Hepatic stellate cell (primary cell): ENCODE results near the gene ADGRL3.

Source experiments
- DNase-seq: peaks from one replicate; pipeline ENCODE4 v3.0.0; 2011; ENCODE audit warnings: low spot score

Gene ADGRL3

DNA sequence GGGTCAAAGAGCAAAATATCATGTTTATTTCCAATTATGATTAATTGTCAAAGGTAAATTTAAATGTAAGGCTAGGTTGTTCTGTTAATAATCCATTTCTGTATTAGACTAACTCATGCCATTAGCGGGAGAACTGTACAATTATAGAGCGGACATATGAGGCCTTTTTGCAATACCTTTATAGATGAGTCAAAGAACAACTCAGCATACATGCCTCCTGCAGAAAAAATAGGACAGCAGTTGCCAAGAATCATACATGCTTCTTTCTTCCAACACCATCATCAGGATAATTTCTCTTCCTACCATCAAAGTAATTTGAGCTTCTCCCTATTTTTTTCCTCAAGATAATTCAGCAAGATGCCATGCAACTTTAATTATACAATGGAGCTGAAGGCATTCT lies 917.8 kb downstream of the ADGRL3 start:
- DNase-seq = no peak

DNA sequence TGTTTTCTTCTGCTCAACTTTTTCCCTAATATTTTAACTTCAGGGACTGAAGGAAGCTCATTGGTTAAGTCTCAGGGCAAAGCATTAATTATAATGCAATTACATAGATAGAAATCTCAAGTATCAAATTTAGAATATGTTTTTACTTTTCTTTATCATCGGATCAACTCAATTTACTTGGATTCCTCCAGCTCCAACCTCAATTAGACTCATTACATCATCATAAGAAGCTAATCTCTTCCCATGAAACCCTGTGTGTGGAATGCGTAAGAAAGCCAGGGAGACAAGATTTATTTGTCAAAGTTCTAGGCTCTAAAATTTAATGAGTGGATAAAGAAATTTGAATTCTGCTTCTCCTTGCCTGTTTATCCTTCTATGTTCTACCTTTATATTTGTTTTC lies 918.4 kb downstream of the ADGRL3 start:
- DNase-seq = no peak

DNA sequence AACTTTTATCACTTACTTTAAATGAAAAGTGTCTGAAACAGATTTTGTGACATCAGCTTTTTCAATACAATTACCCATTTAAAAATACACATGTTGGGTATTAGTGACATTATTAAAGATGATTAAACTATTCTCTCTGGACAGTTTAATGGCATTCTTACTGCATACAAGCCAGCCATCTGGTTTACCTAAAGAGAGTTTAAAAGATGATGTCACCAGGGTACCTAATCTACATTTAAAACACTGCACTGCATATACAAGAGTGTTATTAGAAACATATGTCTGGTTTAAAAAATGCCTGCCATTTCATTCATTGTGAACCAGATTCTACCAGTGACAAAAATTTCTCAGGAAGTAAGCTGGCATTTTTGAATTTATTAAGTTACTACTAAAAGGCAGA lies 919.1 kb downstream of the ADGRL3 start:
- DNase-seq = no peak

DNA sequence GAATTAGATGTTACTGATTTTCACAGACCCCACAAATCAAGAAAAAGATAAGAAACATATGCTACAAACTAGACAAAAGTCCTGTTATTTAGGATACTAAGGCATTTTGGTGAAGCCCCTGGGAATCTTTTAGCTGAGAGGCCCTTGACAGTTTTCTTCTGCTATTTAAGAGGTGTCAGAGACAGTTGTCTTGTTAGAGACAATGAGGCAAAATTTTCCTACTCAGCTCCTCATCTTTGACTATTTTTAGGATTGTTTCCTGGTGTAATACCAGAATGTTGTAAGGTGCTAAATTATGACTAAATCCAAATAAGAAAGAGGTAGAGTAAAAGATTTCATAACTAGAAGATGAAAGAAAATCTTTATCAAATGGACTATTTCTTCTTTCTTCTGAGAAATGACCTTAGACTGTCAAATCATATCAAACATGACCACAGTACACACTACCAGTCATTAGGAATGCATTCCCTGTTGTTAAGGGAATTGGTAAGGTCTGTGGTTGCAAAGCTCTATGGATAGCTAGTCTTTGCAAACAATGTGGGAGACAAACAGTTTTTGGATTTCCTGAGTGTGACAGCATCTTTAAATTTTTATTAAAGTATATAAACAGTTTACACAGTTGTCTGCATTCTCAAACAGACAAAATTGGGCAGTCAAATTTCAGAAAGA lies 926.1 kb downstream of the ADGRL3 start:
- no peak for DNase-seq
